HL-60/S4 treated with phorbol 12-myristate 13-acetate at 8.2 ng/mL for 4 days and 3 days (cell line): ENCODE results near the gene TMEM209.
"Not testable (repeated sequence)": the region's sequence is repeated elsewhere in the genome, so short reads cannot be mapped to it uniquely, and the experiment has no call there.

ENCODE experiments used
- in situ Hi-C: fragments of 300-500 bp; cut with MboI; formaldehyde crosslinking; loops from 2 replicates; pipeline ENCODE4 v1.15.0; 2022; ENCODE audit warnings: low sequenced_read_pairs

The TMEM209 gene

GRCh38 chr7:130129011-130129411, 76.2 kb downstream of the TMEM209 start:
- in situ Hi-C loops: no loop called here

DNA sequence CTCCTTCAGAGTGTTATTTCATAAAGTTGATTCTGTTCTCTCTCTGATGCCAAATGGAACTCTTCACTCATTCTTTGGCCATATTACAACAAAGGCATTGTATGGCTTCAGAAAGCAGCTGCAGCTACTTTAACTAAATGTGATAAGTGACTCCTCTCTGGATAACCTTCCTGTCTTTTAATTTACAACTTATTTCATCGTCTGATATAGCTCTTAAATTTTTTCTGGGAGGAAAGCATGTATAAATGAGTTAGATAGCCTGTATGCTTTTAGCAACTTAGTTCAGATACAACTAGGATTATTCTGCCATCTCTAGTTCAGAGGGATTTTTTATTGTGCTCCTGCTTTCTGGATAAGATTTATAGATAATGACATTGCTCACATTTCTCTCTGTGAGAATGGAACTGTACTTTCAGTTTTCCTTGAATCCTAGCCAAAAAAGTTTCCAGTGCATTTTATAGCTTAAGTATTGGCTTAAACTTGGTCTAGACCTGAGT, 77.3 kb downstream of the TMEM209 start:
- in situ Hi-C loops: no loop called here

DNA sequence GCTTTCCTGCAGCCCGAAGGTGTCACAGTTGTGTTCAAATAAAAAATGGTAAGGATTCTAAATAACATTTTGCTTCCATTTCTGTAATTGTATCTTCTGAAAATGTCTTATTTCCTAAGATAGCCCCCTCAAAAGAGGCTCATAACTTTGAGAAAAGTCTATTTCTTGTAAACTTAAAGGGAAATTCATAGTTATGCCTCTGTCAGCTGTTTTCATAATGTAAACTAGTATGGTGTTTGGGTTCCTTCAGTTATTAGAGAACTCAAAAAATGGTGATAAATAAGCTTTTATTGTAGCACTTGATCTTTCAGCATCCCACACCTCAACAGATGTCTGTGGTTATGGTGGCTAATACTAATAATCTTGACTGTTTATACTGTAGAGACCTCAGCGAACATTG, 77.8 kb downstream of the TMEM209 start:
- in situ Hi-C loops: no loop called here

GRCh38 chr7:130126840-130127239, 78.4 kb downstream of the TMEM209 start:
- in situ Hi-C loops: not testable (repeated sequence)

DNA sequence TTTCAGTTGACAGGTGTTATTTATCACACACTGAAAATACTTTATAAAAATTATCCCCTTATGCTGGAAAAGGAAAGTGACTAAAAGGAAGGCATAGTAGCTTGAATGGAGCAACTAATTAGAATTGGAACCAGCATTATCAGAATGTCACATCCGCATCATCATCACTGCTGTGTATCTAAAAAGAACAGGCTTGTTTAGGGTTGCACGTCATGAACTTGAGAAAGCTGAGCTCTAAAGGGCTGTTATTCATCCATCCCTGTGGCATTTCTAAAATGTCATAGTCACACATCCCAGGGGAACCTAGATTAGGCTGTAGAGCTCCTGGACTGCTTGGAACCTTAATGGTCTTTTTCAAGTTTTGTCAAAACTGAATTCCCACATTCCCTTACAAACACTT, 80.5 kb downstream of the TMEM209 start:
- in situ Hi-C loops: no loop called here

GRCh38 chr7:130123501-130123900, 81.7 kb downstream of the TMEM209 start:
- in situ Hi-C loops: no loop called here

DNA sequence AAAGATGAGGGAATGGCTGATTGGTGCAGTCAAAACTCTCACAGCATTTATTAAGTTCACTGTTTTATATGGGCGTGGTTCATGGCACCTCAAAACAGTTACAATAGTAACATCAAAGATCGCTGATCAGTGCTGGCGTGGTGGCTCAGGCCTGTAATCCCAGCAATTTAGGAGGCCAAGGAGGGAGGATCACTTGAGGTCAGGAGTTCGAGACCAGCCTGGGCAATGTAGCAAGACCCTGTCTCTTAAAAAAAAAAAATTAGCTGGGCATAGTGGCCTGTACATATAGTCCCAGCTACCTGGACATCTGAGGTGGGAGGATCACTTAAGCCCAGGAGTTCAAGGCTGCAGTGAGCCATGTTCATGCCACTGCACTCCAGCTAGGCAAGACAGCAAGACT, 86.4 kb downstream of the TMEM209 start:
- in situ Hi-C loops: no loop called here

DNA sequence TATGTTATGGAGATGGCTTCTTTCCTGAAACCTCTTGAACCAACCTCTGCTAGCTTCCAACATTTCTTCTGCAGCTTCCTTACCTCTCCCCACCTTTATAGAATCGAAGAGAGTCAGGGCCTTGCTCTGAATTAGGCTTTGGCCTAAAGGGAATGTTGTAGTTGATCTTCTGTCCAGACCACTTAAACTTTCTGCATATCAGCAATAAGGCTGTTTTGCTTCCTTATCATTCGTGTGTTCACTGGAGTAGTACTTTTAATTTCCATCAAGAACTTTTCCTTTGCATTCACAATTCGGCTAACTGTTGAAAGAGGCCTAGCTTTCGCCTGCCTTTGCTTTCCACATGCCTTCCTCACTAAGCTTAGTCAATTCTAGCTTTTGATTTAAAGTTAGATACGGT, 86.9 kb downstream of the TMEM209 start:
- in situ Hi-C loops: no loop called here

GRCh38 chr7:130114776-130115175, 90.4 kb downstream of the TMEM209 start:
- in situ Hi-C loops: no loop called here
